ENCODE results near the gene HDAC6. TPM values are rescaled to one million over a fixed set of nuclear protein-coding genes. Genes with fewer than 3 reads are reported as not detected.
"Not testable (repeated sequence)": the region's sequence is repeated elsewhere in the genome, so short reads cannot be mapped to it uniquely, and the experiment has no call there.

HDAC6 gene
- polyA plus RNA-seq, 1 donor (not counting 4 experiments of a cell fraction or from before 2014, with no cell fraction given), result 21.9 TPM

GRCh38 chrX:48818866-48819265, 17.0 kb downstream of the HDAC6 start:
- Histone ChIP-seq H3K4me2 (ENCODE audit: control insufficient read depth, extremely low read depth, insufficient read depth, low read depth, low read length) (no peak overlapping the region), H3K9me1 (ENCODE audit: control insufficient read depth, extremely low read depth, insufficient read depth, low read length) (no peaks in the 10 kb centered on the region), H3K9ac (ENCODE audit: control insufficient read depth, extremely low read depth, insufficient read depth, low read length) (no peak overlapping the region), H3K4me1 (ENCODE audit: control insufficient read depth, extremely low read depth, insufficient read depth, low read length) (no peaks in the 10 kb centered on the region), H3K36me3 (ENCODE audit: control insufficient read depth in 2 of 2, extremely low read depth in 1 of 2, insufficient read depth in 2 of 2, low read length in 2 of 2) (peaks cover 0 to 5% of the 10 kb centered on the region in 2 experiments), H3K9me3 (ENCODE audit: control insufficient read depth, low read depth, low read length) (no peaks in the 10 kb centered on the region), H3K27ac (ENCODE audit: control insufficient read depth, insufficient read depth, low read length) (no peak overlapping the region), H3K79me2 (ENCODE audit: control insufficient read depth, insufficient read depth, low read length) (no peaks in the 10 kb centered on the region), H2AFZ (ENCODE audit: control insufficient read depth, low read length) (no peak overlapping the region), H4K20me1 (ENCODE audit: control insufficient read depth, extremely low read depth, insufficient read depth, low read length) (no peaks in the 10 kb centered on the region), H3K27me3 (ENCODE audit: control insufficient read depth, extremely low read depth, insufficient read depth, low read length) (no peaks in the 10 kb centered on the region), H3K4me3 (ENCODE audit: control insufficient read depth in 2 of 3, extremely low read depth in 1 of 3, insufficient read depth in 2 of 3, low read depth in 1 of 3, low read length in 3 of 3) (no peak overlapping the region)
- TF ChIP-seq EZH2 (IDR thresholded peaks at IDR 0.05; ENCODE audit: low read length), result no peak
- TF ChIP-seq CTCF (optimal IDR thresholded peaks at IDR 0.05 in 1 of 3, IDR thresholded peaks at IDR 0.05 in 1 of 3, conservative IDR thresholded peaks at IDR 0.05 in 1 of 3; ENCODE audit: extremely low read depth in 1 of 3, insufficient read depth in 2 of 3, low read length in 3 of 3), result no peak
- DNase-seq (ENCODE audit: low read depth, low spot score) (no peak), FAIRE-seq (no peak)
- dilution Hi-C loops (cut with MboI; ENCODE audit: extremely low pct_ligation_motif_present, low sequenced_read_pairs), result no loop called here

- H3K36me3 ChIP-seq (ENCODE audit: control insufficient read depth in 2 of 2, extremely low read depth in 1 of 2, insufficient read depth in 2 of 2, low read length in 2 of 2); DNase-seq (ENCODE audit: low read depth, low spot score); H3K9me3 ChIP-seq (ENCODE audit: control insufficient read depth, low read depth, low read length); H3K79me2 ChIP-seq (ENCODE audit: control insufficient read depth, insufficient read depth, low read length); H3K4me1 ChIP-seq (ENCODE audit: control insufficient read depth, extremely low read depth, insufficient read depth, low read length); H2AFZ ChIP-seq (ENCODE audit: control insufficient read depth, low read length); H3K9me1 ChIP-seq (ENCODE audit: control insufficient read depth, extremely low read depth, insufficient read depth, low read length); dilution Hi-C loops (cut with MboI; ENCODE audit: extremely low pct_ligation_motif_present, low sequenced_read_pairs); H3K9ac ChIP-seq (ENCODE audit: control insufficient read depth, extremely low read depth, insufficient read depth, low read length); H4K20me1 ChIP-seq (ENCODE audit: control insufficient read depth, extremely low read depth, insufficient read depth, low read length); H3K27me3 ChIP-seq (ENCODE audit: control insufficient read depth, extremely low read depth, insufficient read depth, low read length); H3K27ac ChIP-seq (ENCODE audit: control insufficient read depth, insufficient read depth, low read length); H3K4me2 ChIP-seq (ENCODE audit: control insufficient read depth, extremely low read depth, insufficient read depth, low read depth, low read length); FAIRE-seq; H3K4me3 ChIP-seq (ENCODE audit: control insufficient read depth in 2 of 3, extremely low read depth in 1 of 3, insufficient read depth in 2 of 3, low read depth in 1 of 3, low read length in 3 of 3): not testable (repeated sequence)
Measured at GRCh38 chrX:48819394-48819793, 17.5 kb downstream of the HDAC6 start.

GRCh38 chrX:48823053-48823452, 21.2 kb downstream of the HDAC6 start:
- TF ChIP-seq EZH2 (IDR thresholded peaks at IDR 0.05; ENCODE audit: low read length), result no peak
- TF ChIP-seq CTCF (optimal IDR thresholded peaks at IDR 0.05 in 1 of 3, IDR thresholded peaks at IDR 0.05 in 1 of 3, conservative IDR thresholded peaks at IDR 0.05 in 1 of 3; ENCODE audit: extremely low read depth in 1 of 3, insufficient read depth in 2 of 3, low read length in 3 of 3), result no peak

More at GRCh38 chrX:48823053-48823452, 21.2 kb downstream of the HDAC6 start:
- H3K27ac ChIP-seq (ENCODE audit: control insufficient read depth, insufficient read depth, low read length), result no peak overlapping the region
- H3K27me3 ChIP-seq (ENCODE audit: control insufficient read depth, extremely low read depth, insufficient read depth, low read length), result no peaks in the 10 kb centered on the region
- no peaks in the 10 kb centered on the region for H3K79me2 ChIP-seq (ENCODE audit: control insufficient read depth, insufficient read depth, low read length)
- no peak overlapping the region for H3K4me3 ChIP-seq (ENCODE audit: control insufficient read depth in 2 of 3, extremely low read depth in 1 of 3, insufficient read depth in 2 of 3, low read depth in 1 of 3, low read length in 3 of 3)
- no peaks in the 10 kb centered on the region for H3K9me1 ChIP-seq (ENCODE audit: control insufficient read depth, extremely low read depth, insufficient read depth, low read length)
- no peaks in the 10 kb centered on the region for H4K20me1 ChIP-seq (ENCODE audit: control insufficient read depth, extremely low read depth, insufficient read depth, low read length)
- H3K36me3 ChIP-seq (ENCODE audit: control insufficient read depth in 2 of 2, extremely low read depth in 1 of 2, insufficient read depth in 2 of 2, low read length in 2 of 2), result no peaks in the 10 kb centered on the region
- H2AFZ ChIP-seq (ENCODE audit: control insufficient read depth, low read length), result no peak overlapping the region
- no peak for DNase-seq (ENCODE audit: low read depth, low spot score)
- no peaks in the 10 kb centered on the region for H3K9me3 ChIP-seq (ENCODE audit: control insufficient read depth, low read depth, low read length)
- H3K4me1 ChIP-seq (ENCODE audit: control insufficient read depth, extremely low read depth, insufficient read depth, low read length), result no peaks in the 10 kb centered on the region
- FAIRE-seq, result no peak
- H3K9ac ChIP-seq (ENCODE audit: control insufficient read depth, extremely low read depth, insufficient read depth, low read length), result no peak overlapping the region
- H3K4me2 ChIP-seq (ENCODE audit: control insufficient read depth, extremely low read depth, insufficient read depth, low read depth, low read length), result no peak overlapping the region
- dilution Hi-C loops (cut with MboI; ENCODE audit: extremely low pct_ligation_motif_present, low sequenced_read_pairs), result no loop called here

Measured in keratinocyte (primary cell).